Activated effector memory CD4-positive, alpha-beta T cell treated with Interleukin-2 at 50 U/mL for 16 hours (primary cell): ENCODE data around the gene OGDHL.
"Not testable (repeated sequence)": the region's sequence is repeated elsewhere in the genome, so short reads cannot be mapped to it uniquely, and the experiment has no call there.

Experiments used
- DNase-seq: peaks from one replicate; pipeline ENCODE4 v3.0.0-alpha.2; 2020

Gene OGDHL

DNA sequence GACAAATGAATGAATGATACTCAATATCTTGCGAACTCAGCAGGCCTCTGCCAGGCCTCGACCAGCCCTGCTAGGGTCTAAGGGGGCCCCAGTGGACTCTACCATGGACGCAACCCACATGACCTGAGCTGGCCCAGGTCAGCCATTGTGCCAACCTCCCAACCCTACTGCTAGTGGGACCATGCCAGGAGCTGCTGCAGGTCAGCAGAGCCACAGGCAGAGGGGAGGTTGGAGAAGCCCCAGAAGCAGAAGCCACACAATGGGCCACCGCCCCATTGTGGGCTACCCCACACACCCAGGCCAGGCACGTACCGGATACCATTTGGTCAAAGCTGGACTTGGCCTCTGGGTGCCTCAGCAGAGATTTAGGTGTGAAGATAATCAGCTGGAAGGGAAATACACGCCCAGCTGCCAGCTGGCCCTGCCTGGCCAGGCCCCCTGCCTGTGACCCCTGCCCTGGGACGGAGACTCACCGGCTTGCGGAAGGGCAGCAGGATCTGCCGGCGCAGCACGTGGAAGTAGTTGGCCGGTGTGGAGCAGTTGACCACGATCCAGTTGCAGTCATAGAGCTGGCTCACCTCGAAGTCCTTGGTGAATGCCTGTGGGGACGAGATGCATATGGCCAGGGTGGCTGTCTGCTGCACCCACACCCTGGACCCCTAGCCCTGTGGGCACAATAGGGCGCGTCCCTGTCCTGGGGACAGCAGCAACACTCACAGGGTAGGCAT lies 24.5 kb downstream of the OGDHL start:
- DNase-seq, result no peak

DNA sequence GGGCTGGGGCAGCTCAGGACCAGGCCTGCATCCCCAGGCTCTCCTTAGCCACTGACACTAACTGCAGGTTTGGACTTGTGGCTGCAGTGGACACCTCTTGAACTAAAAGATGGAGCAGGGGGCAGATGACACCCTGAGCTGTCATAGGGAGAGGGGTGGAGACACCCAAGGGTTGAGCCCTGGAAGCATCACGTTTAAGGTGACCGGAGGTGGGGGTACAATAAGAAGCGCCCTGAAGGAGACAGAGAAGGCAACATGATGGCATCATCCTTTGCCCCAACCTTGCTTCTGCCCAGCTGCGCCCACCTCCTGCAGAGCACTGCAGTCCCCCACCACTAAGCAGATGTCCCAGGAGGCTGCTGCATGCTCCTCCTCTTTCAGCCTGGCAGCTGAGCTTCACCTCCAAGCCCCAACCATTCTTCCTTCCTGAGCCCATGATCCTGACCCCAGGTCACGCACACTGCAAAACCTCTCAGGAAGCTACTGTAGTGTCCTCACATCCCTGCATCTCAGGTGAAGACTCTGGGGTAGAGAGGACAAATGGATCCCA lies 25.5 kb downstream of the OGDHL start:
- no peak for DNase-seq

DNA sequence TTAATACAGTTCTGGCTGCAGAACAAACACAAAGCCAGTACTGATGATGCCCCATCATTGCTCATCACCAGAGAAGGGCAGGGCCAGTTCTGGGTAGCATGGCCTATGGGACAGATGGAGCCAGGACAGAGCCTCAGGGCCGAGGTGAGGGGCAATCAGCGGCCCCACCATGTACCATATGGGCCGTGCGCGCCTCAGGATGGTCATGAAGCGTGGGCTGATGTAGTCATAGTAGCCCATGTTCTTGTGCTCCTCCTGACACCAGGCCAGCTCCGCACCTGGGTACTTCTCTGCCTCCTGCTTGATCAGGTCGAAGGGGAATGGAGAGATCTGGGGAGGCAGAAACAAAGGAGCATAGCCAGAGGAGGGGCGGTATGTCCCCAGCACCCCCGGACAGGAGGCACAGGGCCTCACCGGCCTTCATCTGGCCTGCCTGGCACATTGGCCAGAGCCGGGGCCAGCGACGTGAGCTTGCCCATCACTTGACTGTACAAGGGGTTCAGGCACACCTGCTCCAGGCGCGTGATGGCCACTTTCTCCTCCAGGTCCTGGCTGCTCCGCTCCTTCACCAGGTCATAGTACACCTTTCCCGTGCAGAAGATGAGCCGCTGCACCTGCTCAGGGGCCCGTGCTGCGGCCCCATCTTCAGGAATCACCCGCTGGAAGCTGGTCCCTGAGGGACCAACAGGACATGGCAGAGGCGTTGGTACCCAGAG lies 26.1 kb downstream of the OGDHL start:
- no peak for DNase-seq

DNA sequence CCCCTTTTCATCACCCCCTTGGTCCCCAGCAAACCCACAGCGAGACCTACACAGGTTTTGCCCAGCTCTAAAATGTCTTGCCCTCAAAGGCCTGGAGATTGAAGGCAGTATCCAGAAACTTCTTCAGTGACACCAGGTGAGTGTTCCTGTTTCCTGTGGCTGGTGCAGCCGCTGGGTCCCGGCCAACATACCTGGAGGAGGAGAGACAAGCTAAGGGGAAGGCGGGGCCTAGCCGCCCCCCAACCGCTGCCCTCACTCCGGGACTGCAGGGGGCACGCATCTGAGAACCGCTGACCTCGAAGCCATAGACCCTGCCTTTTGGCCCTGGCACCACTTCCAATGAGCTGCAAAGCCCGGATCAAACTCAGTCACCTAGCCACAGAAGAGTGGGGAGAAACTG lies 27.0 kb downstream of the OGDHL start:
- no peak for DNase-seq

GRCh38 chr10:49734676-49735075 lies 27.4 kb downstream of the OGDHL start:
- no peak for DNase-seq

DNA sequence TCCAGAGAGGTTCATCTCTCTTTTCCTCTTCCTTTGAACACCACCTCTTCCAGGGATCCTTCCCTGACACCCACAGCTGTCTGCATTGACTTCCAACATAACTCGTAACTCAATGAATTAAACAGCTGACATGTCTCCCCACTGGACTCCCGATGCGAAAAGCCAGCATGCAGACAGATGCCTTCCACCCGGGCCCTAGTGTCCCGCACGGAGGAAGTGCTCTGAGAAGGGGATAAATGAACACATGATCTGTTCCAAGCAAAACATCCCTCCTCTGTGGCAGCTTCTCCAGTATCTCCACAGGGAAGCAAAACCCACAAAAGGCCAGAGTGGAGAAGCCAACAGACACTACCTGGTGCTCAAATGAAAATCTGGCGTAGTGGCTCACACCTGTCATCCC lies 28.3 kb downstream of the OGDHL start:
- DNase-seq, result no peak

DNA sequence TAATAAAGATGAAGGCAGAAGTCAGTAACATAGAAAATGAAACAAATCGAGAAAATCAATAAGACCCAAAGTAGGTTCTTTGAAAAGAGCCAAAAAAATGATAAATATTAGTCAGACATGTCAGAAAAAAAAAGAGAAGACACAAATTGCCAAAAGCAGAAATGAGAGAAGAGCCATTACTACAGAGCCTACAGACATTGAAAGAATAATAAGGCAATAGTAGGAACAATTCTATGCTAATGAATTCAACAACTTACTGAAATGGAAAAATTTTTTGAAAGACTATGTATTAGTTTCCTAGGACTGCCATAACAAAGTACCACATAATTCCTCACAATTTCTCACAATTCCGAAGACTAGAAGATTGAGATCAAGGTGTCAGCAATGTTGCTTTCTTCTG lies 35.5 kb downstream of the OGDHL start:
- no peak for DNase-seq

DNA sequence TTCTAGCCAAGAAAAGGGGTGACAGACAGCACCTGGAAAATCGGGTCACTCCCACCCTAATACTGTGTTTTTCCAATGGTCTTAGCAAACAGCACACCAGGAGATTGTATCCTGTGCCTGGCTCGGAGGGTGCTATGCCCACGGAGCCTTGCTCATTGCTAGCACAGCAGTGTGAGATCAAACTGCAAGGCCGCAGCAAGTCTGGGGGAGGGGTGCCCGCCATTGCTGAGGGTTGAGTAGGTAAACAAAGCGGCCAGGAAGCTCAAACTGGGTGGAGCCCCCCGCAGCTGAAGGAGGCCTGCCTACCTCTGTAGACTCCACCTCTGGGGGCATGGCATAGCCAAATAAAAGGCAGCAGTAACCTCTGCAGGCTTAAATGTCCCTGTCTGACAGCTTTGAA lies 47.0 kb downstream of the OGDHL start:
- not testable (repeated sequence) for DNase-seq

DNA sequence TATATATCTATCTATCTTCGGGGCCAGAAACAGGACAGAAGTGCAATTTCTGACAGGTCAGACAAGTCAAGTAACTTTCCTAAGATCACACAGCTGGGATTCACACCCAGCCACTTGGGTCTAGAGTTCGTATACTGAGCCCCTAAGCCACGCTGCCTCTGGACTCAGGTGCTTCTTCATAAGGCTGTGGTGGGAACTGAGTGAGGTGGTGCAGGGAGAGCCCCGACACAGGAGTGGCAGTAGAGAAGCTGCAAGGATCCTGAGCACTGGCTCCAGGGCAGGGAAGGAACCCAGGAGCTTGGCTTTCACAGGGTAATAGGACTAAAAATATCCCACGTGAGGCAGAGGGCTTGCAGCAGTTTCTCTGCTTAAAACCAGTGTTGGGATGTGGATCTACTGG lies 48.9 kb downstream of the OGDHL start:
- DNase-seq, result no peak

GRCh38 chr10:49711481-49711880 lies 50.6 kb downstream of the OGDHL start:
- DNase-seq, result no peak

DNA sequence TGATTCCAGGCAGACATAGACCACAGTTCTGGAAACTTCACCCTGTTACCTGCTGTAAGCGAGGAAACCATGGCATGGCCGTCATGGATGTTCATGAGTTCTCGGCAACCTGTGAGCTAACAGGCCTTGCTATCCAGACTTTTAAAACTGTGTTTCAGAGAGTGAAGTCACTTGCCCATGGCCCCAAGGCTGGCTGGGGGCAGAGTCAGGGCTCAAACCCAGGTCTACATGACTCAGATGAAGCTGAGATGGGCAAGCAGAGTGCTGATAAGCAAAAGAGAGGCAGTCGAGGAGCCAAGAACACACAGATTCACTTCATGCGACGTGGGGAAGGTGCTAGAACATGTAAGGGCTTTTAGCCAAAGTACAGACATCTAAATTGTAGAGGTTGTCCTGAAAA lies 51.2 kb downstream of the OGDHL start:
- DNase-seq, result no peak

DNA sequence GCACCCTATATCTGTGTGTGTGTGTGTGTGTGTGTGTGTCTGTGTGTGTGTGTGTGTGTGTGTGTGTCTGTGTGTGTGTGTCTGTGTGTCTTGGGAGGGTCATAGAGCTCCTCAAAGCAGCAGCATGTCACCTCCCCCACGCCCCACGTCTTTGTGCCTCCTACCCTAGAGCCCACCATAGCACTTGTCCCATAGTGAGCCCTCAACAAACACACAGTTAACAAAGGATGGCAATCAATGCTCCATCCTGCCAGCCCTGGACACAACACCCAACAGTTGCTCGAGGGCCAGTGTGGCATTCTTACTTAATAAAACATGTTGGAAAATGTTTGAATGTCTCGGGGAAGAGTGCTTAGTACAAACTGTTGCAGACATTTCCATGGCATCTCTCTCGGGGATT lies 52.2 kb downstream of the OGDHL start:
- DNase-seq, result no peak

- DNase-seq, result no peak
These were observed 54.5 kb downstream of the OGDHL start for GRCh38 chr10:49707585-49707984.

GRCh38 chr10:49700997-49701396 lies 61.1 kb downstream of the OGDHL start:
- DNase-seq, result no peak

- no peak for DNase-seq
These were observed 61.9 kb downstream of the OGDHL start for GRCh38 chr10:49700211-49700610.

- no peak for DNase-seq
These were observed 63.4 kb downstream of the OGDHL start for GRCh38 chr10:49698679-49699078.

GRCh38 chr10:49696311-49696710 lies 65.8 kb downstream of the OGDHL start:
- no peak for DNase-seq

GRCh38 chr10:49694466-49694865 lies 67.7 kb downstream of the OGDHL start:
- DNase-seq, result no peak

DNA sequence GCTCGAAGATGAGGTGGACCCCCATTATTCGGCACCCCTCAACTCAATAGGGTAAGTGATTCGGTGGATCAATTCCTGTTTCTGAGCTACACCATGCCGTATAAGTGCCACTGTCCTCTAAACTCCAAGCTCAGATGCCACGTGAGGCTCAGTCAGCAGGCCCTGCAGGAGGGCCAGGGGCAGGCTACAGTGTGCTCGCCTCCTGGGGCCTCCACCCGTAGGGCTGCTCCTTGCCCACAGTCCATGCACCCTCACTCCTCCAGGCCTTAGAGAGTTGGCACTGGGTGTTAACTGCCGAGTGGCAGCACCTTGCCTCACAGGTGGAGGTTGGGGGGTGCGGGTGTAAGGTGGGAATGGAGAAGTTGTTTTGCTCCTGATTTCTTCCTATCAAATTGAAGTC lies 70.5 kb downstream of the OGDHL start:
- DNase-seq, result no peak

DNA sequence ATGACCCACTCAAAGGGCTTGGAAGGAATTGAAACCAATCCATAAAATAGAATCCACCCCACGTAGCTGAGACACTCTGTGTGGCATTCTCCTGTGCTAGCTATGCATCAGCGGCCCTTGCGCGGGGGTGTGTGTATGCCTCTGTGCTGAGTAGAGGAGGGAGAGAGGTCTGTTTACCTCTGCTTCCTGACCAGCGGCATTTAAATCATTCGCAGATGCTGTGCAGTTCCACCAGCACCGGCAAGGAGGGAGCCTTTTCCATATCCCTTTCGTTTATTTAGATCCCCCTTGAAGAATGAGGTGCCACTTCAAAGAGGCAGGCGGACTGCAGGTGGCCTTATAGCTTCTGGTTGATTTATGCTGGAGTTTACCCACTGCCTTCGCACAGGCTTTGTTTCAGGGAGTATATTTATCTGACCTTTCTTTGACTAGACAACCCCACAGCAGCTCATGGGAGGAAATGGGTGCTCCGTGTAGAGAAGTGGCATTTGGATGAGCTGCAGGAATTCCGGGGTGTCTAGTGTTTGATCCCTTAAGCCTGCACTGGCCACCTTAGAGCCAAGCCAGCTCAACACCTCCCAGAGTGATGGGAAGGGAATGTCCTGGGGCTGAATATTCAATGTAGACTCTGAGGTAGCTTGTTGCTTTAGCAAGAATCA lies 71.3 kb downstream of the OGDHL start:
- DNase-seq, result no peak

GRCh38 chr10:49689882-49690510 lies 72.1 kb downstream of the OGDHL start:
- DNase-seq, result no peak

DNA sequence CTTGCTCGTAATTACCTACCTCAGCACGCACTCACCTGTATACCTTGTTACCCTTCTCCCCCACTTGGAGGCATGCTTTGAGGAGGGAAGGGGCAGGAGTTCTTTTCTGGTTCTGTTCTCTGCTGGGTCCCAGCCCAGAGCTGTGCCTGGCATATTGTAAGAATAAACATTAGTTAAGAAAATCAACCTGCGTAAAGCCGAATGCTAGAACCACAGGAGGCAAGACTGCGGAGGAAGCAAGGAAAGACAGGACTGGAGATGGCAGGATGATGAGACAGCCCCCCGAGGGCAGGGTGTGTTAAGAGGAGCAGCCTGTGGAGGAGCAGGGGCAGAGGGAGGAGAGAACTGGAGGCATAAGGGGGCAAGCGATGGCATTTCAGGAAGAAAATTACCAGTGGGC lies 73.2 kb downstream of the OGDHL start:
- no peak for DNase-seq

GRCh38 chr10:49688261-49688846 lies 73.8 kb downstream of the OGDHL start:
- DNase-seq, result no peak
